ENCODE measurements around the gene ARFGEF3.

GRCh38 chr6:138310294-138310693 lies 148.6 kb downstream of the ARFGEF3 start:
- TF ChIP-seq EZH2 (IDR thresholded peaks at IDR 0.05) (no peak), POLR2AphosphoS5 (IDR thresholded peaks at IDR 0.05; ENCODE audit: borderline replicate concordance, low read depth, low read length) (no peak)
